HG02943 (cell line): Measurements from ENCODE around the gene LEPR.
A peak's percentile ranks its signal among the peaks of the same experiment; 100 is the strongest.
"Not testable (repeated sequence)": the region's sequence is repeated elsewhere in the genome, so short reads cannot be mapped to it uniquely, and the experiment has no call there.

Source experiments
- ATAC-seq: cut with Tn5 transposase; IDR thresholded peaks from one replicate; pipeline ENCODE4 v1.9.1; 2021; ENCODE audit warnings: mild to moderate bottlenecking, low read depth, moderate library complexity; ENCODE audit not compliant: unreplicated experiment

LEPR gene

DNA sequence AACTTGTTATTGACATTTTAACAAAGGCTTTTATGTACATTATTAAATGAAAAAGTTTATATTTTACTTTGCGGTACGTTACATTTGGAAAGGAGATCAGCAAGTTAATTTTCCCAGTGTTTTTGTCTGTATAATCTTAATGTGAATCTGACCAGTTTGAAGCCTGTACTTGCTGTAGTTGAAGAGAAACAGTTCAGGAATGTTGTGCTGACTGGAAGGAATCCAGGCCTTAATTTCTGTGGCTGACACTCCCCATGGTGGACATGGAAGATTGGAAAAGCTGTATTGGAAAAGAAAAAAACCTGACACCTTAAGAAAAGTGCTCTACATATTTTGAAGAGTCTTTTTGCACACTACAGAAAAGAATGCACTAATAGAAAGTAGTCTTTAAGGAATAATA is 15.5 kb downstream of the LEPR start:
- no peak for ATAC-seq

GRCh38 chr1:65437616-65438015 is 17.1 kb downstream of the LEPR start:
- ATAC-seq = no peak

- ATAC-seq = no peak
Observed at GRCh38 chr1:65440322-65440900, 19.9 kb downstream of the LEPR start.

- no peak for ATAC-seq
Observed at GRCh38 chr1:65440915-65441314, 20.4 kb downstream of the LEPR start.

GRCh38 chr1:65441464-65441863 is 21.0 kb downstream of the LEPR start:
- no peak for ATAC-seq

- ATAC-seq = no peak
Observed at GRCh38 chr1:65442442-65442841, 22.0 kb downstream of the LEPR start.

GRCh38 chr1:65443647-65444046 is 23.2 kb downstream of the LEPR start:
- no peak for ATAC-seq

DNA sequence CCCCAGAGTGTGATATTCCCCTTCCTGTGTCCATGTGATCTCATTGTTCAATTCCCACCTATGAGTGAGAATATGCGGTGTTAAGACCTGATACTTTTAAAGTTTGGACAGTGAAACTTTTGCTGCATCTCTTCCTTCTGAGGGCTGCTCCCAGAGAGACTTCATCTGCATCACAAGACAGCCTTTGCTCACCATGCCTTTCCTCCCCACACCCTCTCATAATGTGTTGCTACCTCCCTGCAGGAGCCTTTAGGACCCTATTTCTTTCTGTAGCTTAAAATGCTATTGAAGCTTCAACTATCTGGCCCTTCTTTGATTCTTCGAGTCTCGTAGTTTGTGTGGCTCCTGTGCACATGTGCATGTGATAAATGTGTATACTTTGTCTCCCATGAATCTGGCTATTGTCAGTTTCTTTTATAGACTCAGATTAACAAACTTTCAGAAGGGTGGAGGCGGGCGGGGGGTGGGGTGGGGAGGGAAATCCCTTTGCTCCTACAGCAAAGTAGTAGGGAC is 23.7 kb downstream of the LEPR start:
- ATAC-seq = no peak

DNA sequence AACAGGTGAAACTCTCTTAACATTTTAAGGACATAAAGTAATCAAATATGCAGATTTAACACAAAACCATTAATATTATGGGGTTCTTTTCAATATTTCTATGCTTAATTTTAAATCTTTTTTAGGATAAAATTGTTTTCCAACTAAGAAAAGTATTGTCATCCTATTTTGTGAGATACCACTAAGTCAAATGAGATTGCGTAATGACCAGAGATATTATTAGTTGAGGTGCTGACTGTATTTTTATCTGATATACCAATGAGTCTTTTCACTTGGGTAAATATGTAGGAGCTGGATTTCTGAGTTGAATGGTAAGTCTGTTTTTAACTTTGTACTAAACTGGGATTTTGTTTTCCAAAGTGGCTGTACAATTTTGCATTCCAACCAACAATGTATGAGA is 25.4 kb downstream of the LEPR start:
- no peak for ATAC-seq

GRCh38 chr1:65449214-65449823 is 28.9 kb downstream of the LEPR start:
- ATAC-seq = no peak

DNA sequence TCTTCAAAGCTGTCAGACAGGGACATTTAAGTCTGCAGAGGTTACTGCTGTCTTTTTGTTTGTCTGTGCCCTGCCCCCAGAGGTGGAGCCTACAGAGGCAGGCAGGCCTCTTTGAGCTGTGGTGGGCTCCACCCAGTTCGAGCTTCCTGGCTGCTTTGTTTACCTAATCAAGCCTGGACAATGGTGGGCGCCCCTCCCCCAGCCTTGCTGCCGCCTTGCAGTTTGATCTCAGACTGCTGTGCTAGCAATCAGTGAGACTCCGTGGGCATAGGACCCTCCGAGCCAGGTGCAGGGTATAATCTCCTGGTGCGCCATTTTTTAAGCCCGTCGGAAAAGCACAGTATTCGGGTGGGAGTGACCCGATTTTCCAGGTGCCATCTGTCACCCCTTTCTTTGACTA is 35.2 kb downstream of the LEPR start:
- ATAC-seq = not testable (repeated sequence)

GRCh38 chr1:65456481-65456880 is 36.0 kb downstream of the LEPR start:
- ATAC-seq = no peak

DNA sequence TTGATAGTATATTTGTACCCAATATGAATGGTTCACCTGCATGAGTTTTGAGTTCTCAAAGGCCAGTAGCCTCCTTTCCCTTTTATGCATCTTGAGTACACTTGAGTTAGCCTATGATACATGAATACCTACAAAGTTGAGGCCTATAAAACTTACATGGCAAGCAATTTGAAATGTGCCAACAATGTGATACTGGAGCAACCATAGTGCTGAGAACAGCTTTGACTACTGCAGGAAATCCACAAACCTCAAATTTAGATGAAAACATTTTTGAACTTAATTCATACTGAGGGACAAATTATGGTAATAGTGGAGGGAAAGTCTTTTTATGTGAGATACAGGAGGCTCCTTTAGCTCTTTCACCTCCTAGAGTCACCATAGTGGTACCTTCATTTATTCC is 37.4 kb downstream of the LEPR start:
- ATAC-seq = no peak

- no peak for ATAC-seq
Observed at GRCh38 chr1:65458730-65459396, 38.4 kb downstream of the LEPR start.

GRCh38 chr1:65459397-65459768 is 38.9 kb downstream of the LEPR start:
- peak; percentile 67 for ATAC-seq

DNA sequence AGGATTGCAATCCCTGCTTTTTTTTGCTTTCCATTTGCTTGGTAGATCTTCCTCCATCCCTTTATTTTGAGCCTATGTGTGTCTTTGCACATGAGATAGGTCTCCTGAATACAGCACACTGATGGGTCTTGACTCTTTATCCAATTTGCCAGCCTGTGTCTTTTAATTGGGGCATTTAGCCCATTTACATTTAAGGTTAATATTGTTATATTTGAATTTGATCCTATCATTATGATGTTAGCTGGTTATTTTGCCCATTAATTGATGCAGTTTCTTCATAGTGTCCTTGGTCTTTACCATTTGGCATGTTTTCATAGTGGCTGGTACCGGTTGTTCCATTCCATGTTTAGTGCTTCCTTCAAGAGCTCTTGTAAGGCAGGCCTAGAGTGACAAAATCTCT is 45.4 kb downstream of the LEPR start:
- not testable (repeated sequence) for ATAC-seq

DNA sequence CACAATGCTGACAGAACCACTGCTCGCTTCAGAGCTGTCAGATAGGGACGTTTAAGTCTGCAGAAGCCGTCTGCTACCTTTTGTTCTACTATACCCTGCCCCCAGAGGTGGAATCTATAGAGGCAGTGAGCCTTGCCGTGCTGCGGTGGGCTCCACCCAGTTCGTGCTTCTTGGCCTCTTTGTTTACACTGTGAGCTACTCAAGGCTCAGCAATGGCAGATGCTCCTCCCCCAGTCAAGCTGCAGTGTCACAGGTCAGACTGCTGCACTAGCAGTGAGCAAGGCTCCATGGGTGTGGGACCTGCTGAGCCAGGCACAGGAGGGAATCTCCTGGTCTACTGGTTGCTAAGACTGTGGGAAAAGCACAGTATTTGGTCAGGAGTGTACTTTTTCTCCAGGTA is 47.1 kb downstream of the LEPR start:
- ATAC-seq = no peak

DNA sequence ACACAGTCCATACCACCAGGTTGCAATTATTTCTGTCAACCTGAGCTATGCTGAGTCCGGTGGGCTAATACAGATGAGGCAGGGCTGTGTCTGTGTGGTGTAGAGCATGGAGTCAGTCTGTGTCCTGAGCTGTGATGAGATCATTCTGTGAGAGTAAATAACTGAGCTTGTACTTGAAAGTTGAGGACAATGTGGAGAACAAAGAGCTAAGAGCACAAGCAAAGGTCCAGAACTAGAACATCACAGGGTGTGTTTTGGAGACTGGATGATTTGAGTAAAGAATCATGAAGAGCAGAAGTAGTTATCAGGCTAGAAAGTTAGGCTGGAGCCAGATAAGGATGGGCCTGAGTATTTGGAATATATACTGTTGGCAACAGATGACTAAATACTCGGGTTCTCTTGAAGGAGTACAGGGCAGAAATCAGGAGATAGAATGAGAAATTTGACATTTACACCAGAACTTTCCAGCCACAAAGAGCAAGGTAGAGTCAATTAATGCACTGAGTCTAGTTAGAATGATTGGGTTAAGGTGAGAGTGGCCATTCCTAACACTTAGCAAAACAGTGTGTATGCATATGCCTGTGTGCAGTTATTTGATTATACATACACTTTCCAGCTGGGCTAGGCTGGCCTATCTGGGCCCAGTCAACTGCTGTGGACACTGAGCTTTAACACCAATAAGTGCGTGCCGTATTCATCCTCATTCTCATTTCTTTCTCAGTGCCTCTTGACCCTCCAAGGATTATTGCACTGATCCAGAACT is 48.8 kb downstream of the LEPR start:
- no peak for ATAC-seq

- ATAC-seq = no peak
Observed at GRCh38 chr1:65469889-65470340, 49.4 kb downstream of the LEPR start.
